ENCODE data around the gene U2SURP. TPM values are rescaled to one million over a fixed set of nuclear protein-coding genes. Genes with fewer than 3 reads are reported as not detected.

Gene U2SURP
- total and polyA plus RNA-seq, 10 of the 15 experiments (the other 5 are each of a cell fraction or from before 2014, with no cell fraction given) = 76.3 to 277 (median 150) TPM

DNA sequence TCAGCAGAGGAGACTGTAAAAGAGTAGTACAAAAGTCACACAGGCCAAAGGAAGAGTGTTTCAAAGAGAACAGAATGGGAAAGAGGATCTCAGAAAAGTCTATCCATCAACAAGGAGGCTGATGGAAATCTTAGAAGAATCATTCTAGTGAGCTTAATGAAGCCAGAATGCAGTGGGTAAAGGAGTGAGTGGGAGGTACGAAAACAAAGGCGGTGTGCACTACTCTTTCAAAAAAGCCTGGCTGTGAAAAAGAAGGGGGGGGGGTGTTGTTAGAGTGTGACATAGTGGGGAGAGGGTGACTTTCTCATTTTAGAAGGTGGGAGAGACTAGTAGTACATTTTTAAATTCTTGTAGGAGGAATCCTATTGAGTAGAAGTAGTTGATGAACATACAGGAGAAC lies 49.6 kb upstream of the U2SURP start (continued):
- TF ChIP-seq, protein P1, sequence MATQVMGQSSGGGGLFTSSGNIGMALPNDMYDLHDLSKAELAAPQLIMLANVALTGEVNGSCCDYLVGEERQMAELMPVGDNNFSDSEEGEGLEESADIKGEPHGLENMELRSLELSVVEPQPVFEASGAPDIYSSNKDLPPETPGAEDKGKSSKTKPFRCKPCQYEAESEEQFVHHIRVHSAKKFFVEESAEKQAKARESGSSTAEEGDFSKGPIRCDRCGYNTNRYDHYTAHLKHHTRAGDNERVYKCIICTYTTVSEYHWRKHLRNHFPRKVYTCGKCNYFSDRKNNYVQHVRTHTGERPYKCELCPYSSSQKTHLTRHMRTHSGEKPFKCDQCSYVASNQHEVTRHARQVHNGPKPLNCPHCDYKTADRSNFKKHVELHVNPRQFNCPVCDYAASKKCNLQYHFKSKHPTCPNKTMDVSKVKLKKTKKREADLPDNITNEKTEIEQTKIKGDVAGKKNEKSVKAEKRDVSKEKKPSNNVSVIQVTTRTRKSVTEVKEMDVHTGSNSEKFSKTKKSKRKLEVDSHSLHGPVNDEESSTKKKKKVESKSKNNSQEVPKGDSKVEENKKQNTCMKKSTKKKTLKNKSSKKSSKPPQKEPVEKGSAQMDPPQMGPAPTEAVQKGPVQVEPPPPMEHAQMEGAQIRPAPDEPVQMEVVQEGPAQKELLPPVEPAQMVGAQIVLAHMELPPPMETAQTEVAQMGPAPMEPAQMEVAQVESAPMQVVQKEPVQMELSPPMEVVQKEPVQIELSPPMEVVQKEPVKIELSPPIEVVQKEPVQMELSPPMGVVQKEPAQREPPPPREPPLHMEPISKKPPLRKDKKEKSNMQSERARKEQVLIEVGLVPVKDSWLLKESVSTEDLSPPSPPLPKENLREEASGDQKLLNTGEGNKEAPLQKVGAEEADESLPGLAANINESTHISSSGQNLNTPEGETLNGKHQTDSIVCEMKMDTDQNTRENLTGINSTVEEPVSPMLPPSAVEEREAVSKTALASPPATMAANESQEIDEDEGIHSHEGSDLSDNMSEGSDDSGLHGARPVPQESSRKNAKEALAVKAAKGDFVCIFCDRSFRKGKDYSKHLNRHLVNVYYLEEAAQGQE (IDR thresholded peaks at IDR 0.05; ENCODE audit: low read depth, low read length) = no peak
- no peak for TF ChIP-seq MXI1 (IDR thresholded peaks at IDR 0.05; ENCODE audit: low read depth, low read length)
- no peak for TF ChIP-seq TCF3 (IDR thresholded peaks at IDR 0.05; ENCODE audit: borderline replicate concordance, insufficient read depth, low read depth, low read length)

DNA sequence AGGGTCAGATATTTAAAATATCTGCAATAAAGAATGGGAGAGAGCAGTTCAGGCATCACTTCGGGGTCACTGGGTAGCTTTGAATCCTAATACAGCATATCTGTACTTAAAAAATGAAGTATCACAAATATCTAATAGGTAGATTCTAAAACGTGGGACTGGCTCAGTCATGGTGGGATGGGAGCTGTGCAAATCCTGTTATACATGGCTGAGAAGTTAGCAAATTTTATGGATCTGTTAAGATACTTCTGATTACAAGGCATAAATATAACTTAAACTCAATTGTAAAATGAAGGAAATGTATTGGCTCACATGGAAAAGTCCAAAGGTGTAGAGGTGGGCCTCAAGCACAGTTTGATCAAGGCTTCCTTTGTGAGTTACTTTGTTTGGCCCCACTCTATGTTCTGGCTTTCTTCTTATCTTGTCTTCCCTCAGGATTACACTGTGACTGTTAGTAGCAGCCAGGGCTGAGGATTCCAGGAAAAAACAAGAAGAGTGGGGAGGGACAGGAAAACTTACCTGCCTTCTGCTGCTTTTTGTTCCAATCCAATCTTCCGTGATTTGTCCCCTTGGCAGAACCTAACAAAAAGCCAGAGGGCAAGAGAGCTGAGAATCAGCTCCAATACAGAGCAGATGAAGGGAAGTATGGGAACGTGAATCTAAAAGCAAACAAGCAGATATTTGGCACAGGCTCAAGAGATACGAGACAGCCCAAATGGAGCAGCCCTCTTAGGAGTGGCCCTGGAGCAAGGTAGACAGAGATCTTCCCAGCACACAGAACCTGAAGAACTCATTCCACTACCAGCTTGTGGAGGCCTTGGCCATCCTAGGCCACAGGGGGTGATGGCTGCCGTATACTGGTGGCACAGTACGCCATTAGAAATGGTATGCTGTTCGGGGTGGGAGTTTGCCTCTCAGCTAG lies 48.8 kb upstream of the U2SURP start:
- H3K27me3 ChIP-seq (replicated peaks in 1 of 2; ENCODE audit: control insufficient read depth in 2 of 2, insufficient read depth in 2 of 2, low read length in 1 of 2) = peaks cover 1 to 11% of the 10 kb centered on the region in 2 experiments; a peak in 3 of 4 replicates
- no peak overlapping the region for H3K9ac ChIP-seq (ENCODE audit: control insufficient read depth, insufficient read depth, low read length)
- in situ Hi-C loops (cut with MboI) (no loop called here), intact Hi-C loops (cut with micrococcal nuclease; ENCODE audit: unreplicated experiment) (no loop called here)
- ATAC-seq = no peak
- RAD21 ChIA-PET (ENCODE audit: unreplicated experiment) = no interaction called here
- H3K4me2 ChIP-seq (ENCODE audit: control insufficient read depth, insufficient read depth) = no peak overlapping the region
- no peaks in the 10 kb centered on the region; the same call in 1 of the 2 replicates for H3K4me1 ChIP-seq (ENCODE audit: control insufficient read depth, insufficient read depth, low read length)
- no peak for DNase-seq (ENCODE audit: low read depth, low spot score)
- BruUV-seq (replicated peaks) = no TSS peak
- no peak overlapping the region for H3K4me3 ChIP-seq
- H3K9me3 ChIP-seq (replicated peaks; ENCODE audit: control insufficient read depth, insufficient read depth, low read length) = no peaks in the 10 kb centered on the region; the same call in 2 of the 3 replicates
- H3K79me2 ChIP-seq (ENCODE audit: control insufficient read depth, insufficient read depth, low read length) = no peaks in the 10 kb centered on the region
- no peaks in the 10 kb centered on the region for H3K36me3 ChIP-seq (ENCODE audit: control insufficient read depth in 2 of 2, insufficient read depth in 2 of 2, low read length in 1 of 2)
- no peaks in the 10 kb centered on the region for H4K20me1 ChIP-seq (ENCODE audit: control insufficient read depth, insufficient read depth)
- WGBS (ENCODE audit: insufficient coverage, insufficient replicate concordance, low lambda C conversion rate, missing lambda C conversion rate) = 30% methylated on average over 8 of the region's 8 CpGs
- POLR2A ChIA-PET = no interaction called here
- SMC1A ChIA-PET (ENCODE audit: uncharacterized antibody, unreplicated experiment) = interaction anchor here (1.2 kb wide), 1 partner anchor 111 kb away, joined by 3 read pairs; no protein-coding TSS in a partner anchor
- no peak for FAIRE-seq
- no peak overlapping the region for H3K27ac ChIP-seq (ENCODE audit: control insufficient read depth, insufficient read depth)
- H2AFZ ChIP-seq (ENCODE audit: control insufficient read depth, low read depth, low read length) = no peak overlapping the region
- CTCF ChIA-PET = interaction anchor here (1.2 to 2.5 kb wide), 2 partner anchors 13 to 35 kb away, joined by 3 to 5 read pairs; no protein-coding TSS in a partner anchor
- TF ChIP-seq RAD21 (IDR thresholded peaks at IDR 0.05; ENCODE audit: insufficient read depth, low read depth, low read length) (no peak), GATAD2B (conservative IDR thresholded peaks at IDR 0.05; ENCODE audit: low read depth) (no peak), HDGF (IDR thresholded peaks at IDR 0.05) (no peak), FOS (IDR thresholded peaks at IDR 0.05; ENCODE audit: borderline replicate concordance, extremely low read depth, insufficient read length) (no peak), TAF1 (IDR thresholded peaks at IDR 0.05; ENCODE audit: borderline replicate concordance, low read depth, low read length) (no peak), EP300 (IDR thresholded peaks at IDR 0.05; ENCODE audit: borderline replicate concordance in 1 of 2, control insufficient read depth in 1 of 2, low read depth in 2 of 2, low read length in 2 of 2) (no peak), SMARCA5 (IDR thresholded peaks at IDR 0.05) (no peak), BRCA1 (IDR thresholded peaks at IDR 0.05; ENCODE audit: low read depth, low read length) (no peak), EGR1 (IDR thresholded peaks at IDR 0.05; ENCODE audit: borderline replicate concordance in 1 of 2, low read depth in 2 of 2, low read length in 2 of 2) (no peak), POLR2A (IDR thresholded peaks at IDR 0.05; ENCODE audit: low read depth, low read length) (no peak), CREB1 (IDR thresholded peaks at IDR 0.05; ENCODE audit: low read depth) (no peak), POLR2AphosphoS5 (IDR thresholded peaks at IDR 0.05; ENCODE audit: low read length) (no peak), NFYA (IDR thresholded peaks at IDR 0.05; ENCODE audit: borderline replicate concordance, low read depth, low read length) (no peak)
- TF ChIP-seq, protein P2, sequence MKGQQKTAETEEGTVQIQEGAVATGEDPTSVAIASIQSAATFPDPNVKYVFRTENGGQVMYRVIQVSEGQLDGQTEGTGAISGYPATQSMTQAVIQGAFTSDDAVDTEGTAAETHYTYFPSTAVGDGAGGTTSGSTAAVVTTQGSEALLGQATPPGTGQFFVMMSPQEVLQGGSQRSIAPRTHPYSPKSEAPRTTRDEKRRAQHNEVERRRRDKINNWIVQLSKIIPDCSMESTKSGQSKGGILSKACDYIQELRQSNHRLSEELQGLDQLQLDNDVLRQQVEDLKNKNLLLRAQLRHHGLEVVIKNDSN (IDR thresholded peaks at IDR 0.05; ENCODE audit: borderline replicate concordance, extremely low read length, insufficient read depth, low read depth, low read length) = no peak
